Lower leg skin (tissue), 4 donors: ENCODE data around the gene GSE1. TPM values are rescaled to one million over a fixed set of nuclear protein-coding genes. Genes with fewer than 3 reads are reported as not detected.

ENCODE experiments used
- DNase-seq, 2 donors: peaks; one replicate each; pipeline ENCODE4 v3.0.0-alpha.2; 2019; ENCODE audit warnings: low spot score in 2 of 2
- H3K4me3 ChIP-seq: fragments of 200-600 bp; sonication (generic); 2 replicates; pipeline ENCODE4 v1.5.1; 2017; ENCODE audit warnings: mild to moderate bottlenecking, low read depth; ENCODE audit not compliant: poor library complexity, severe bottlenecking
- POLR2A ChIP-seq, 2 donors: fragments of 450-650 bp; IDR thresholded peaks; one replicate each; pipeline ENCODE4 v1.6.1; 2016 to 2017; ENCODE audit warnings: antibody characterized with exemption in 2 of 2, mild to moderate bottlenecking in 1 of 2, moderate library complexity in 1 of 2
- WGBS, 2 donors: methylation state at CpG; one replicate each; pipeline ENCODE4 v1.1.5; 2018; 5-methylcytosine and 5-hydroxymethylcytosine counted together
- intact Hi-C: fragments of 100-400 bp; cut with DNase I; formaldehyde crosslinking; loops from one replicate; pipeline ENCODE4 v1.15.0; 2023; ENCODE audit warnings: low total_unique reads
- total RNA-seq, 4 donors: library from RNA; depleted of rRNA; stranded (reverse); fragments of >200 nt; gene quantifications; one replicate each; pipeline ENCODE4 v1.1.0, GENCODE V29; 2016
- TF ChIP-seq, protein P1 (sequence below), 3 donors: fragments of 450-650 bp; IDR thresholded peaks; one replicate each; pipeline ENCODE4 v1.5.1; 2016; ENCODE audit warnings: antibody characterized with exemption in 3 of 3, mild to moderate bottlenecking in 3 of 3, moderate library complexity in 2 of 3

The GSE1 gene
- total RNA-seq, 4 donors from 2014 or later, result 62.9 to 113 (median 69.9) TPM

DNA sequence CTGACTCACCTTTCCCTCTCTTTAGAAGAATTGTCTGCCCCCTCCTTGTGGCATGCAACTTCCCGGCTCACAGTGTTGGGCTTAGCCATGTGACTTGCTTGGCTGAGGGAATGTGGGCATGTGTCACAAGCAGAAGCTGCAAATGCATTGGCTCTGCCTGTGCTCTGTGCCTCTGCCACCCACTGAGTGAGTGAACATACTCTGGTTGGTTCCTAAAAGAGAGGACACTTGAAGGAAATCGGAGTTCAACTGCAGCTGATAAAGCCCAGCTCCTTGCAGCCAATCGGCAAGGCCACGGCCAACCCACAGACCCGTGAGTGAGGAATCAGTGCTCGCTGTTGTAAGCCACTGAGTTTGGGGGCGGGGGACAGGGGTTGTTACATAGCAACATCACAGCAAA is 86.5 kb downstream of the GSE1 start:
- TF ChIP-seq POLR2A (IDR thresholded peaks at IDR 0.05), result no peak
- TF ChIP-seq, protein P1, sequence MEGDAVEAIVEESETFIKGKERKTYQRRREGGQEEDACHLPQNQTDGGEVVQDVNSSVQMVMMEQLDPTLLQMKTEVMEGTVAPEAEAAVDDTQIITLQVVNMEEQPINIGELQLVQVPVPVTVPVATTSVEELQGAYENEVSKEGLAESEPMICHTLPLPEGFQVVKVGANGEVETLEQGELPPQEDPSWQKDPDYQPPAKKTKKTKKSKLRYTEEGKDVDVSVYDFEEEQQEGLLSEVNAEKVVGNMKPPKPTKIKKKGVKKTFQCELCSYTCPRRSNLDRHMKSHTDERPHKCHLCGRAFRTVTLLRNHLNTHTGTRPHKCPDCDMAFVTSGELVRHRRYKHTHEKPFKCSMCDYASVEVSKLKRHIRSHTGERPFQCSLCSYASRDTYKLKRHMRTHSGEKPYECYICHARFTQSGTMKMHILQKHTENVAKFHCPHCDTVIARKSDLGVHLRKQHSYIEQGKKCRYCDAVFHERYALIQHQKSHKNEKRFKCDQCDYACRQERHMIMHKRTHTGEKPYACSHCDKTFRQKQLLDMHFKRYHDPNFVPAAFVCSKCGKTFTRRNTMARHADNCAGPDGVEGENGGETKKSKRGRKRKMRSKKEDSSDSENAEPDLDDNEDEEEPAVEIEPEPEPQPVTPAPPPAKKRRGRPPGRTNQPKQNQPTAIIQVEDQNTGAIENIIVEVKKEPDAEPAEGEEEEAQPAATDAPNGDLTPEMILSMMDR (IDR thresholded peaks at IDR 0.05), result no peak
- DNase-seq, result no peak
- intact Hi-C loops, result no loop called here
- H3K4me3 ChIP-seq, result no peak overlapping the region
- 59 to 60% methylated on average over 7 of the region's 7 CpGs for WGBS, 2 donors

DNA sequence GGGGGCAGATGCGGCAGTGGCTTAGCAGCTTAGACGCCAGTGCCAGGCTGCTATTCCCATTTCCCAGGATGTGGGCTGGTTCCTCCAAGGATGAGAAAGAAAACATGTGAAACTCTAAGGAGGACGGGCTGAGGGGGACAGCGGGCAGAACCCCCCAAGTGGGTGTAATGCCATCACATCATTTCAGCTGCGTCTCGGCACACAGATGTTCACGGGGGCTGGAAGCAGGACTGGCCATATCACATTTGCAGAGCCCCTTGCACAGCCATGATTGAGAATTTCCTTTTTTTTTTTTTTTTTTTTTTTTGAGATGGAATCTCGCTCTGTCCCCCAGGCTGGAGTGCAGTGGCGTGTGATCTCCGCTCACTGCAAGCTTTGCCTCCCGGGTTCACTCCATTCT is 90.9 kb downstream of the GSE1 start:
- 90 to 91% methylated on average over 10 to 11 of the region's 11 CpGs for WGBS, 2 donors
- no peak for DNase-seq
- intact Hi-C loops, result no loop called here
- no peak for TF ChIP-seq POLR2A (IDR thresholded peaks at IDR 0.05)
- TF ChIP-seq, protein P1 (IDR thresholded peaks at IDR 0.05), result no peak
- no peak overlapping the region for H3K4me3 ChIP-seq

DNA sequence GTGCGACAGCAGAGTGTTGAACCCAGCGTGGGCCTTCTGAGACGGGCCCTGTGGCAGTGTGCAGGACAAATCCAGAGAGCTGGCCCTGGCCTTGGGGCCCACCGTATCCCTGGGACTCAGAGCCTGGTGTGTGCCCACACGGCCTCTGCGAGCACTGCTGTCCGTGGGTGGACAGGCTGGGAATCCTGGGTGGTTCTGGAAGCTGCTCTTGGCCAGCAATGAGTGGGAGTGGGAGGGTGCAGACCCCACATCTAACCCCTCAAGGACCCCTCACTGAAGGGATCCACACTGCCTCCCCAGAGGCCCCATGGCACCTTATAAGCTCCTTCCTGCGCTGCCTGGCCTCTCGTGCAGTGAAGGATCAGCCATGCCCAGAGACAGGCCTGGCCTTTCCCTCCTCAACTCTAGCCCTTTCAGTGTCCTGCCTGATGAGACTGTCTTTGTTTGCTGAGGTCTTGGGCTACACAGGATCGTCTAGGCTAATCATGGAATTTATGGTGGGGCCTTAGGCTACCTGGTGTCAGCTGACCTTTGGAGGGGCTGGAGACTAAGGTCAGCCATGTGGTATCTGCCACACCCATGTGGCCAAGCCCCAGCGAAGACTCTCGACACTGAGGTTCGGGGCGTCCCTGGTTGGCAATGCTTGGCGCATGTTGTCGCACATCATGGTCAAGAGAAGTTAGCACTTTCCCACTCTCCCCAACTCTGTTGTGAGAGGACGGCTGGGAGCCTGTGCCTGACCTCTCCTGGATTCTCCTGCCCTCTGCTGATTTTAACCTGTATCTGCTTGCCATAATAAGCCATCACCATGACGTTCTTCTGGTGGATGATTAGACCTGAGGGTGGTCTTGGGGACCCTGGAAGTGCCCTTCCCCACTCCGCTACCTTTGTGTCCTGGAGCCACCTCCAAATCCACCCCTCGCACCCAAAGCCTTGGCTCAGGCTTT is 92.1 kb downstream of the GSE1 start:
- H3K4me3 ChIP-seq, result no peak overlapping the region
- DNase-seq, result no peak
- intact Hi-C loops, result no loop called here
- WGBS, 2 donors, result 90 to 94% methylated on average over 20 of the region's 20 CpGs
- TF ChIP-seq, protein P1 (IDR thresholded peaks at IDR 0.05), result no peak
- TF ChIP-seq POLR2A (IDR thresholded peaks at IDR 0.05), result no peak

DNA sequence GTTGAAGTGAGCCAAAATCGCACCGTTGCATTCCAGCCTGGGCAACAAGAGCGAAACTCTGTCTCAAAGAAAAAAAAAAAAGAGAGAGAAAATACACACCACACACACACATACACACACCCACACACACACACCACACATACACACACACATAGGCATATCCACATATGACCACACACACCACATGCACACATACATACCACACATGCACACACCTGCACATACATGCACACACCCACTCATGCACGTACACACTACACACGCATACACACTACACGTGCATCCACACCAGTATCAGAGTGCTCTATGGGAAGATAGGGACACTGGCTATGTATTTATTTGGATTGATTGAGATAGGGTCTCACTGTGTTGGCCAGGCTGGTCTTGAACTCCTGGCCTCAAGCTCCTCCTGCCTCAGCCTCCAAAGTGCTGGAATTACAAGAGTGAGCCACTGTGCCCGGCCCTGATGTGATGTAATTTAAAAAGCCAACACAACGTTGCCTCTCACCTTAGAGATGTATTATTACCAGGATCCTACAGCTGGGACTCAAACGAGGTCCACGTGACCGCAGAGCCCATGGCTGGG is 93.4 kb downstream of the GSE1 start:
- WGBS, 2 donors, result 89% methylated on average over 11 of the region's 11 CpGs
- DNase-seq, result no peak
- TF ChIP-seq, protein P1 (IDR thresholded peaks at IDR 0.05), result no peak
- no peak for TF ChIP-seq POLR2A (IDR thresholded peaks at IDR 0.05)
- H3K4me3 ChIP-seq, result no peak overlapping the region
- intact Hi-C loops, result no loop called here

DNA sequence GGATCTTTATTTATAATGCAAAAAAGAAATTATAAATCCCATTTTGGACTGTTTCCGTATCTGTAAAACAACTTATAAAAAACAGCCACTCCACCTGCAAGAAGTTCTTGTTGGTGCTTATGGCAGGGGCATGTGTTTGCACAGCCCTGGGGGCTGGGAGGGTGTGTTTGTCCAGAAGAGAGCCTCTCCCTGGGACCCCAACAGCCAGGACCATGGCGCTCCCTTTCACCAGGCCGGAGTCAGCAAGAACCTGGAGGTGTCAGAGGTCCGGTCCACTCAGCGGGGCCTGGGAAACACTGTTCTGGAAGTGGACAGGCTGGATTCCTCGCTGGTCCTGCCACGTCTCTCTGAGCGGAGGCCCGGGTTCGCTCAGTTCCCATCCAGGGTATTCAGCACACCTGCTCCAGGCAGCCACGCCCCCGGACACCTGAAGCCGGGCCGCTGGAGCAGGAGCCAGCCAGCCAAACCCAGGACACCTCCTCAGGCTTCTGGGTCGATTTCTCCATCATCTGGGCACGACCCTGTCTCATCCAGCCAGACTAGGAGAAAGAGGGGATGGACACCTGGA is 94.5 kb downstream of the GSE1 start:
- TF ChIP-seq, protein P1 (IDR thresholded peaks at IDR 0.05), result no peak
- no peak for TF ChIP-seq POLR2A (IDR thresholded peaks at IDR 0.05)
- DNase-seq, result no peak
- 74 to 81% methylated on average over 16 of the region's 16 CpGs for WGBS, 2 donors
- intact Hi-C loops, result no loop called here
- no peak overlapping the region for H3K4me3 ChIP-seq
